HepG2 (cell line): Measurements from ENCODE around the gene MORN5. TPM values are rescaled to one million over a fixed set of nuclear protein-coding genes. Genes with fewer than 3 reads are reported as not detected.

ENCODE experiments used
- ARID3A ChIP-seq: IDR thresholded peaks from 2 replicates; pipeline ENCODE4 v1.6.1; 2012; ENCODE audit warnings: low read depth, low read length, improper control_type of control experiment
- ATF5 ChIP-seq: sonication (generic); formaldehyde crosslinking; IDR thresholded peaks from 2 replicates; pipeline ENCODE4 v1.4.0; 2020; ENCODE audit warnings: mild to moderate bottlenecking, low read depth, missing genetic modification reagents
- CEBPZ ChIP-seq: IDR thresholded peaks from 2 replicates; pipeline ENCODE4 v1.6.1; 2012; ENCODE audit warnings: low read length, improper control_type of control experiment
- DDIT3 ChIP-seq: sonication (generic); formaldehyde crosslinking; IDR thresholded peaks from 2 replicates; pipeline ENCODE4 v1.4.0; 2020; ENCODE audit warnings: mild to moderate bottlenecking, missing genetic modification reagents
- HOXD1 ChIP-seq: sonication (generic); formaldehyde crosslinking; IDR thresholded peaks from 2 replicates; pipeline ENCODE4 v1.5.0; 2020; ENCODE audit warnings: missing genetic modification reagents
- KDM4B ChIP-seq: sonication (generic); formaldehyde crosslinking; IDR thresholded peaks from 2 replicates; pipeline ENCODE4 v1.4.0; 2020; ENCODE audit warnings: missing genetic modification reagents
- MED13 ChIP-seq: sonication (generic); formaldehyde crosslinking; IDR thresholded peaks from 2 replicates; pipeline ENCODE4 v1.5.0; 2020; ENCODE audit warnings: missing genetic modification reagents
- MIER3 ChIP-seq: IDR thresholded peaks from 2 replicates; pipeline ENCODE4 v1.6.1; 2016; ENCODE audit warnings: missing compliant biosample characterization, borderline replicate concordance
- MTA1 ChIP-seq: sonication (generic); formaldehyde crosslinking; IDR thresholded peaks from 2 replicates; pipeline ENCODE4 v1.4.0; 2020; ENCODE audit warnings: missing genetic modification reagents, mild to moderate bottlenecking, borderline replicate concordance
- RBFOX2 ChIP-seq: fragments of 200-400 bp; formaldehyde crosslinking; IDR thresholded peaks from 2 replicates; pipeline ENCODE4 v1.6.1; 2017; ENCODE audit warnings: low read depth, mild to moderate bottlenecking, low read length
- SSRP1 ChIP-seq: IDR thresholded peaks from 2 replicates; pipeline ENCODE4 v1.6.1; 2016; ENCODE audit warnings: control low read depth
- STAT5B ChIP-seq: sonication (generic); formaldehyde crosslinking; IDR thresholded peaks from 2 replicates; pipeline ENCODE4 v1.4.0; 2020; ENCODE audit warnings: missing genetic modification reagents
- TOE1 ChIP-seq: sonication (generic); formaldehyde crosslinking; IDR thresholded peaks from 2 replicates; pipeline ENCODE4 v1.4.0; 2020; ENCODE audit warnings: mild to moderate bottlenecking, missing genetic modification reagents
- ZFX ChIP-seq: sonication (generic); formaldehyde crosslinking; IDR thresholded peaks from 2 replicates; pipeline ENCODE4 v1.4.0; 2020; ENCODE audit warnings: mild to moderate bottlenecking, low read depth, missing genetic modification reagents, moderate library complexity
- ZFY ChIP-seq: sonication (generic); formaldehyde crosslinking; IDR thresholded peaks from 2 replicates; pipeline ENCODE4 v1.4.0; 2020; ENCODE audit warnings: missing genetic modification reagents
- ZNF121 ChIP-seq: sonication (generic); formaldehyde crosslinking; IDR thresholded peaks from 2 replicates; pipeline ENCODE4 v1.5.0; 2020; ENCODE audit warnings: mild to moderate bottlenecking, missing genetic modification reagents
- ZNF460 ChIP-seq: sonication (generic); formaldehyde crosslinking; IDR thresholded peaks from 2 replicates; pipeline ENCODE4 v1.5.1; 2020; ENCODE audit warnings: missing genetic modification reagents, mild to moderate bottlenecking, borderline replicate concordance
- ZNF569 ChIP-seq: sonication (generic); formaldehyde crosslinking; IDR thresholded peaks from 2 replicates; pipeline ENCODE4 v1.5.0; 2020; ENCODE audit warnings: mild to moderate bottlenecking, missing genetic modification reagents, moderate library complexity, borderline replicate concordance
- ZNF570 ChIP-seq: sonication (generic); formaldehyde crosslinking; IDR thresholded peaks from 2 replicates; pipeline ENCODE4 v1.4.0; 2020; ENCODE audit warnings: mild to moderate bottlenecking, missing genetic modification reagents, borderline replicate concordance
- ZNF598 ChIP-seq: sonication (generic); formaldehyde crosslinking; IDR thresholded peaks from 2 replicates; pipeline ENCODE4 v1.5.1; 2020; ENCODE audit warnings: mild to moderate bottlenecking, missing genetic modification reagents, borderline replicate concordance
- ZNF737 ChIP-seq: sonication (generic); formaldehyde crosslinking; IDR thresholded peaks from 2 replicates; pipeline ENCODE4 v1.5.0; 2020; ENCODE audit warnings: missing genetic modification reagents, mild to moderate bottlenecking, borderline replicate concordance
- ZXDC ChIP-seq: sonication (generic); formaldehyde crosslinking; IDR thresholded peaks from 2 replicates; pipeline ENCODE4 v1.5.0; 2020; ENCODE audit warnings: mild to moderate bottlenecking, missing genetic modification reagents
- polyA plus RNA-seq, 8 experiments: library from polyadenylated mRNA; depleted of rRNA in 3 of 8; stranded (reverse) in 7 of 8; unstranded in 1 of 8; fragments of >200 nt; fragmentation: Illumina TruSeq in 4 of 8; extraction: Trizol in 4 of 8; gene quantifications; 2 replicates each; pipeline versions ENCODE4 v1.2.1 to v1.2.3, GENCODE V29; 2011 to 2016; ENCODE audit warnings: low read depth in 4 of 8, missing spikeins in 1 of 8, mixed read lengths in 1 of 8; ENCODE audit not compliant: insufficient read depth in 1 of 8
- total RNA-seq, 5 experiments: library from RNA; depleted of rRNA; stranded (reverse); fragments of >200 nt; fragmentation: Illumina TruSeq; extraction: Trizol; gene quantifications; 2 replicates each; pipeline ENCODE4 v1.2.3, GENCODE V29; 2016; ENCODE audit warnings: low read depth in 1 of 5

MORN5 gene
- total and polyA plus RNA-seq, 2 of the 13 experiments (the other 11 are each of a cell fraction or from before 2014, with no cell fraction given) = not detected

GRCh38 chr9:122190597-122191381 is 31.1 kb downstream of the MORN5 start (continued):
- TF ChIP-seq SSRP1 (CRISPR knock-in tag) (no peak), CEBPZ (no peak), MTA1 (CRISPR knock-in tag) (peak; percentile 79; the same call in 1 of the 2 replicates), HOXD1 (no peak), DDIT3 (no peak), ZNF737 (CRISPR knock-in tag) (no peak), ATF5 (CRISPR knock-in tag) (no peak), STAT5B (CRISPR knock-in tag) (no peak), ZNF121 (no peak), ZNF570 (CRISPR knock-in tag) (no peak), RBFOX2 (no peak), ZFY (CRISPR knock-in tag) (peak; percentile 34; the same call in 1 of the 2 replicates), ZNF598 (CRISPR knock-in tag) (no peak), ZNF569 (no peak), KDM4B (CRISPR knock-in tag) (no peak), TOE1 (CRISPR knock-in tag) (no peak), ZNF460 (CRISPR knock-in tag) (no peak), ZXDC (no peak), MED13 (CRISPR knock-in tag) (no peak), MIER3 (CRISPR knock-in tag) (no peak; the same call in 1 of the 2 replicates), ZFX (CRISPR knock-in tag) (peak; percentile 64), ARID3A (no peak)
